Spleen (tissue), 7 donors: Measurements from ENCODE around the gene EPB41.

ENCODE experiments used
- POLR2AphosphoS5 ChIP-seq, 3 donors: sonication (generic); formaldehyde crosslinking; IDR thresholded peaks; one replicate each; pipeline ENCODE4 v1.5.1; 2017; ENCODE audit warnings: antibody characterized with exemption in 3 of 3
- TF ChIP-seq, protein P1 (sequence below), 11 experiments: fragments of 200-600 bp in 7 of 11; fragments of 450-650 bp in 4 of 11; sonication (generic) in 4 of 11; IDR thresholded peaks in 8 of 11; conservative IDR thresholded peaks in 3 of 11; 1 replicate in 7 of 11; 2 replicates in 4 of 11; pipeline versions ENCODE4 v1.4.0 to v1.8.0; 2016 to 2021; ENCODE audit warnings: antibody characterized with exemption in 11 of 11, inconsistent platforms in 4 of 11, mild to moderate bottlenecking in 1 of 11
- donor health status: DM: no; HTN: no; CAD: no; lungs with moderate emphysema.
- donor health status: DM: no; HTN: no; CAD: no.
- donor health status: DM: no; HTN: no; CAD: no.

DNA sequence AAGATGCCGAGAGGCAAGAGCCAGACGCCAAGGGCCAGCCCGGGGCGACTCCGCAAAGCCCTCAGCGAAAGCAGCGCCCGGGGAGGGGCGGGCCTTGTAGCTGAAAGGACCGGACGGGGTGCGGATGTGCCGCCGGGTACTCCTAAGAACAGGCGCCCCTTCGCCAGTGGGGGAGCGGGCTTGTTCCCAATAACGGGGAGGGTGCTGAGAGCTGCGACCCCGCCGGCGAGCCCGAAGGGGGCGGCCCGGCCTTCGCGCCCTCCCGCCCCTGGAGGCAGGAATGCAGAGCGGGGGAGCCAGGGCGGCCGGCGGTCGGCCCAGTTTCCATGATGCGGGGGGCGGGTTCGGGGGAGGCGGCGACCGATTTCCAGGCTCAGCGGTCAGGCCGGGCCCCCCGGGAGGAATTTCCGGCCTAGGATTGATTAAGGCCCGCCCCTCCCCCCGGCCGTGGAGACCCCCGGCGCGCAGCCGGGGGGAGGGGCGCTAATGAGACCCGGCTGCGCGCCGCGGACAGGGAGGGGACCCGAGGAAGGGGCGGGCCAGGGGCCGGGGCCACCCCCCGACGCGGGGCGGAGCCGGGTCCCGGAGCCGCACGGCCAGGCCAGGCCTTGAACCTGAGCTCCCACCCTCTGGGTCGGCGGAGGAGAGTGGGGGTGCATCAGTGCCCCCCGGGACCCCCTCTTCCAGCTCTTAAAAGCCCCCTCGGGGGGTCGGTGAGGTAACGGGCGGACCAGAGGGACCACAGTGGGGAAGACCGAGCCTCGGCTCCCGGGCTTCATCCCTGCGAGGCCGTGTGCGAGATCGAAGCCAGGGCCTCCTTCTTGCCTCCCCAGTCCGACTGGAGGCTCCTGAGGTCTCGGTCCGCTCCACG is 210.2 kb downstream of the EPB41 start:
- TF ChIP-seq, protein P1, sequence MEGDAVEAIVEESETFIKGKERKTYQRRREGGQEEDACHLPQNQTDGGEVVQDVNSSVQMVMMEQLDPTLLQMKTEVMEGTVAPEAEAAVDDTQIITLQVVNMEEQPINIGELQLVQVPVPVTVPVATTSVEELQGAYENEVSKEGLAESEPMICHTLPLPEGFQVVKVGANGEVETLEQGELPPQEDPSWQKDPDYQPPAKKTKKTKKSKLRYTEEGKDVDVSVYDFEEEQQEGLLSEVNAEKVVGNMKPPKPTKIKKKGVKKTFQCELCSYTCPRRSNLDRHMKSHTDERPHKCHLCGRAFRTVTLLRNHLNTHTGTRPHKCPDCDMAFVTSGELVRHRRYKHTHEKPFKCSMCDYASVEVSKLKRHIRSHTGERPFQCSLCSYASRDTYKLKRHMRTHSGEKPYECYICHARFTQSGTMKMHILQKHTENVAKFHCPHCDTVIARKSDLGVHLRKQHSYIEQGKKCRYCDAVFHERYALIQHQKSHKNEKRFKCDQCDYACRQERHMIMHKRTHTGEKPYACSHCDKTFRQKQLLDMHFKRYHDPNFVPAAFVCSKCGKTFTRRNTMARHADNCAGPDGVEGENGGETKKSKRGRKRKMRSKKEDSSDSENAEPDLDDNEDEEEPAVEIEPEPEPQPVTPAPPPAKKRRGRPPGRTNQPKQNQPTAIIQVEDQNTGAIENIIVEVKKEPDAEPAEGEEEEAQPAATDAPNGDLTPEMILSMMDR (IDR thresholded peaks at IDR 0.05 in 8 of 11, conservative IDR thresholded peaks at IDR 0.05 in 3 of 11) = peak in 10 of 11 experiments; percentile 19 to 68 (median 51)
- TF ChIP-seq POLR2AphosphoS5 (IDR thresholded peaks at IDR 0.05) = peak; percentile 61 to 84 (median 78)
